Measurements from ENCODE around the gene TENT5A. TPM values are rescaled to one million over a fixed set of nuclear protein-coding genes. Genes with fewer than 3 reads are reported as not detected.
A peak's percentile ranks its signal among the peaks of the same experiment; 100 is the strongest.

TENT5A gene
- total RNA-seq, 3 donors from 2014 or later, result 26.3 to 30.4 (median 29.5) TPM

DNA sequence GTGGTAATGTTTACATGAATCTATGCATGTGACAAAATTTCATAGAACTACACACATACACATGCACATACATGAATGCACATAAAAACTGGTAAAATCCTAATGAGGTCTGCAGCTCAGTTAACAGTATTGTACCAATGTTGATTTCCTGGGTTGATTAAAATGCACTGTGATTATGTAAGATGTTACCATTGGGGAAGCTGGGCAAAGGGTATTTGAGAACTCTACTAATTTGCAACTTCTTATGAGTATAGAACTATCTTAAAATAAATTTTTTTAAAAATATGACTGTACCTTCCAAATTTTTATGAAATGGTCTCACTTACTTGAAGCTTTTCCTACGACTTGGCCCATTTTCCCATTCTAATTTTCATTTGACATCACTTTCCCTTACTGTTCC is 43.4 kb upstream of the TENT5A start:
- intact Hi-C loops (cut with DNase I, micrococcal nuclease), result no loop called here
- no peak for DNase-seq
- Histone ChIP-seq H3K4me3 (no peak overlapping the region), H3K36me3 (ENCODE audit: low read depth) (no peaks in the 10 kb centered on the region), H3K4me1 (ENCODE audit: low read depth) (no peaks in the 10 kb centered on the region), H3K9me3 (no peaks in the 10 kb centered on the region)
- TF ChIP-seq, protein P1, sequence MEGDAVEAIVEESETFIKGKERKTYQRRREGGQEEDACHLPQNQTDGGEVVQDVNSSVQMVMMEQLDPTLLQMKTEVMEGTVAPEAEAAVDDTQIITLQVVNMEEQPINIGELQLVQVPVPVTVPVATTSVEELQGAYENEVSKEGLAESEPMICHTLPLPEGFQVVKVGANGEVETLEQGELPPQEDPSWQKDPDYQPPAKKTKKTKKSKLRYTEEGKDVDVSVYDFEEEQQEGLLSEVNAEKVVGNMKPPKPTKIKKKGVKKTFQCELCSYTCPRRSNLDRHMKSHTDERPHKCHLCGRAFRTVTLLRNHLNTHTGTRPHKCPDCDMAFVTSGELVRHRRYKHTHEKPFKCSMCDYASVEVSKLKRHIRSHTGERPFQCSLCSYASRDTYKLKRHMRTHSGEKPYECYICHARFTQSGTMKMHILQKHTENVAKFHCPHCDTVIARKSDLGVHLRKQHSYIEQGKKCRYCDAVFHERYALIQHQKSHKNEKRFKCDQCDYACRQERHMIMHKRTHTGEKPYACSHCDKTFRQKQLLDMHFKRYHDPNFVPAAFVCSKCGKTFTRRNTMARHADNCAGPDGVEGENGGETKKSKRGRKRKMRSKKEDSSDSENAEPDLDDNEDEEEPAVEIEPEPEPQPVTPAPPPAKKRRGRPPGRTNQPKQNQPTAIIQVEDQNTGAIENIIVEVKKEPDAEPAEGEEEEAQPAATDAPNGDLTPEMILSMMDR (IDR thresholded peaks at IDR 0.05), result no peak
- ATAC-seq, result no peak

DNA sequence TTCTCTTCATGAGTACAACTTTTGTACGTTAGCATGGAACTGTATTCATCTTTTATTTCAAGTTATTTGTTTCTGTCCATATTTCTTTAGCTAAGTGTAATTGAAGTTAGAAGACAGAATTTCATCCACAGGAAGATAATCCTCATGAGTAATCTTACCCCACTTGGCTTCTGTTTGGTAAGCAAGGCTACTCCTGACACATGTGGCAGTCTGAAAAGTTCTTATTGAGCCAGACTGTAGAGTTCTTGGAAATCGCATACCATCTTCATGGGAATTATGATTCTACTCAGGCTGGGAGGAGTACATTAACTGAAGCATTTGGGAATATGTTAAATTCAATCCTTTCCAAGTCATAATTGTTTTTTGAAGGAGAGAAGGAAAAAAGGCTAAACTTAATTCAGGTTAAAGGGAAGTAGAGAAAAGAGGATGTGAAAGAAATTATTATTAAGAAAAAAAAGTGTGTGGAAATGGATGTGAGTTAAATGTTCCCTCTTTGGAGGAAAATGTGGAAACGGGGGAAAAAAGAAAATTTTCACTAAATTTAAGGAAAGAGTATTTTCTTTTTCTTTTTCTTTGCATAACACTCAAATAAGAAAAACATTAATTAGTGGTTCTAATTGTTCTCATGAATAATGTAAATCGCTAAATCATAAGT is 41.5 kb upstream of the TENT5A start:
- TF ChIP-seq, protein P1 (IDR thresholded peaks at IDR 0.05), result no peak
- Histone ChIP-seq H3K4me1 (ENCODE audit: low read depth) (no peaks in the 10 kb centered on the region), H3K36me3 (ENCODE audit: low read depth) (no peaks in the 10 kb centered on the region), H3K4me3 (no peak overlapping the region), H3K9me3 (no peaks in the 10 kb centered on the region)
- ATAC-seq (no peak), DNase-seq (no peak)
- intact Hi-C loops (cut with DNase I, micrococcal nuclease), result no loop called here

DNA sequence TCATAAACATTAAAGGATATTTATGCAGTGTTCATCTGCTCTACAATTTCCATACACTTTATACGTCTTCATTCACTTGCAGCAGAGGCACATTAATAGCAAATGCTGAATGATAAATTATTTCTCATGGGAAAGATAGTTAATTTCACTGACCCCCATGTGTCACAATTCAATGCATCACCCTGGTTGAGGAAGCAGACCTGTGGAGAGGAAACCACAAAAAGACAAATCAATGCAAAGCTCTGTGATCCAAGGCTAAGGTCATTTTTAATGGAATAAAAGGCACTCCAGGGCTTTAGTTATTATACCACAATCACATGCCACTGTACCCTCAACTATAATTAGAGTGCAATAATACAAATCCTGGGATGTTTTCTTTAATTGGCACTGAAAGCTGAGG is 40.3 kb upstream of the TENT5A start:
- Histone ChIP-seq H3K4me3 (no peak overlapping the region), H3K36me3 (ENCODE audit: low read depth) (no peaks in the 10 kb centered on the region), H3K4me1 (ENCODE audit: low read depth) (peaks cover 9% of the 10 kb centered on the region), H3K9me3 (no peaks in the 10 kb centered on the region)
- intact Hi-C loops (cut with DNase I, micrococcal nuclease), result no loop called here
- DNase-seq, result no peak
- ATAC-seq, result no peak
- TF ChIP-seq, protein P1 (IDR thresholded peaks at IDR 0.05), result no peak

DNA sequence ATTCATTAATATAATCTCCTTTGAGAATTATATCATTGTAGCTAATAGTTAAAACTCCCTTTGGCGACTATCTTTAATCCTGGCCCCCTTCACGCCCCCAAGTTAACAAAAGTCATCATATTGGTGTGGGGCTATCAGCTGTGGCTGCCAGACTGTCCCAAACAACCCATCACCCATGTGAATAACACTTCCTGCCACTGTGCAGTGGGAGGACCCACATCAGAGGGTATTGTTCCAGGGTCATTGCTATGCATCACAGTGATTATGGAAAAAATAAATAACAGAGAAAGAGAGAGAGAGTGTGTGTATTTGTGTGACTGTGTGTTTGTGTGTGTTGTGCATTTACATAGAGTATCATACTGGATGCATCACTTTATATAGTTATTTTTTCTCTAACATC is 39.3 kb upstream of the TENT5A start:
- TF ChIP-seq, protein P1 (IDR thresholded peaks at IDR 0.05), result no peak
- ATAC-seq (no peak), DNase-seq (no peak)
- Histone ChIP-seq H3K4me3 (no peak overlapping the region), H3K36me3 (ENCODE audit: low read depth) (no peaks in the 10 kb centered on the region), H3K4me1 (ENCODE audit: low read depth) (peaks cover 12% of the 10 kb centered on the region), H3K9me3 (no peaks in the 10 kb centered on the region)
- intact Hi-C loops (cut with DNase I, micrococcal nuclease), result no loop called here

DNA sequence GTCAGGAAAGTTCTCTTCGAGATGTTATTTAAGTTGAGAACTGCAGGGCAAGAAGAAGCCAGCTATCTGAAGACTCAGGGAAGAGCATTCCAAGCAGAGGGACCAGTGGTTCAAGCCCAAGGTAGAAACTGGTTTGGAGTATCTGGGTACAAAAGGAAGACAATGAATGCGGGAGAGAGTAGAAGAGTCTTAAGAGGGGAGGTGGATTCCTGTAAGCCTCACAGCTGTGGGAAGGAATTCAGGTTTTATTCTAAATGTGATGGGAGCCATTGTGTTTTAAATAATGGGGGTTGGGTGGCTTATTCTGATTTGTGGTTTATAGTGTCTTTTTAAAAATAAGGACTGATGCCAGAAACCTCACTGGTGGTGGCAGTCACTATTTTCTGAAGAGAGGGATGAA is 37.6 kb upstream of the TENT5A start:
- Histone ChIP-seq H3K4me3 (no peak overlapping the region), H3K9me3 (no peaks in the 10 kb centered on the region), H3K4me1 (ENCODE audit: low read depth) (peaks cover 12% of the 10 kb centered on the region), H3K36me3 (ENCODE audit: low read depth) (no peaks in the 10 kb centered on the region)
- DNase-seq (no peak), ATAC-seq (no peak)
- intact Hi-C loops (cut with DNase I, micrococcal nuclease), result no loop called here
- TF ChIP-seq, protein P1 (IDR thresholded peaks at IDR 0.05), result no peak

DNA sequence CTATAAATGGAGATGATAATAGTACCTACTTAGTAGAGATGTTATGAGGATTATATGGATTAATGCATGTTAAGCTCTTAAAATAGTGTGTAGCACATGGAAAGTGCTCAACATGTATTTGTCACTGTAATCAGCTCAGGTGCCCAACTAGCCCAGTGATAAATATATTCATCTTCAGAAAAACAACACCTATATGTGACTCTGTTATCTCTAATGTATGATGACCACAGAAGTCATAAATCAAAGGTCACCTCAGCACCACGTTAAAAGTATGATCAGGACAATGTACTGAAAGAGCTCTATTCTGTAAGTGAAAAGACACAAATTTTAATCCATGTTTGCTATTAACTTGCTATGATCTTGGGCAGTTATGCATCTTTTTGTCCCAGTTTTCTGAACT is 36.8 kb upstream of the TENT5A start:
- TF ChIP-seq, protein P1 (IDR thresholded peaks at IDR 0.05), result no peak
- DNase-seq (no peak), ATAC-seq (peak; percentile 64)
- no peak overlapping the region for H3K4me3 ChIP-seq
- no peaks in the 10 kb centered on the region for H3K9me3 ChIP-seq
- intact Hi-C loops (cut with DNase I, micrococcal nuclease), result loop anchor here in 1 of 2 donors (10.0 kb wide), 1 partner anchor 46 kb away; no protein-coding TSS in a partner anchor
- H3K4me1 ChIP-seq (ENCODE audit: low read depth), result peaks cover 12% of the 10 kb centered on the region
- no peaks in the 10 kb centered on the region for H3K36me3 ChIP-seq (ENCODE audit: low read depth)

All from mucosa of descending colon (tissue), 3 donors.